Sigmoid colon (tissue), 7 donors: ENCODE measurements around the gene FGF9. TPM values are rescaled to one million over a fixed set of nuclear protein-coding genes. Genes with fewer than 3 reads are reported as not detected.

Experiments
- DNase-seq: peaks from one replicate; pipeline ENCODE4 v3.0.0-alpha.2; 2019
- H3K27ac ChIP-seq, 4 donors: fragments of 200-600 bp; sonication (generic); one replicate each; pipeline ENCODE4 v1.5.1; 2016 to 2019; ENCODE audit warnings: mild to moderate bottlenecking in 1 of 4
- H3K27me3 ChIP-seq, 3 donors: fragments of 200-600 bp; sonication (generic); one replicate each; pipeline ENCODE4 v1.5.1; 2019; ENCODE audit warnings: mild to moderate bottlenecking in 1 of 3
- H3K36me3 ChIP-seq, 4 donors: fragments of 200-600 bp; sonication (generic); one replicate each; pipeline ENCODE4 v1.5.1; 2016 to 2019
- H3K4me1 ChIP-seq, 4 donors: fragments of 200-600 bp; sonication (generic); one replicate each; pipeline ENCODE4 v1.5.1; 2017 to 2019
- H3K4me3 ChIP-seq, 4 donors: fragments of 200-600 bp; sonication (generic); one replicate each; pipeline ENCODE4 v1.5.1; 2017 to 2019; ENCODE audit warnings: mild to moderate bottlenecking in 2 of 4, moderate library complexity in 1 of 4
- H3K9me3 ChIP-seq, 4 donors: fragments of 200-600 bp in 3 of 4; sonication (generic) in 3 of 4; one replicate each; pipeline versions ENCODE4 v1.5.1 to v1.6.1; 2013 to 2019
- EP300 ChIP-seq, 4 donors: sonication (generic); formaldehyde crosslinking; IDR thresholded peaks; one replicate each; pipeline ENCODE4 v1.6.1; 2017; ENCODE audit warnings: antibody characterized with exemption in 4 of 4
- POLR2A ChIP-seq, 2 donors: fragments of 450-650 bp; IDR thresholded peaks; one replicate each; pipeline ENCODE4 v1.6.1; 2016; ENCODE audit warnings: antibody characterized with exemption in 2 of 2, mild to moderate bottlenecking in 2 of 2, moderate library complexity in 2 of 2
- POLR2AphosphoS5 ChIP-seq, 4 donors: sonication (generic); formaldehyde crosslinking; IDR thresholded peaks; one replicate each; pipeline ENCODE4 v1.6.1; 2017; ENCODE audit warnings: antibody characterized with exemption in 4 of 4
- WGBS, 2 donors: extraction: QIAGEN DNeasy Blood & Tissue Kit; methylation state at CpG; one replicate each; pipeline ENCODE4 v1.1.7; 2013; 5-methylcytosine and 5-hydroxymethylcytosine counted together
- intact Hi-C: fragments of 100-400 bp; cut with DNase I; formaldehyde crosslinking; loops from one replicate; pipeline ENCODE4 v1.15.1; 2023
- polyA plus RNA-seq, 3 donors: library from polyadenylated mRNA; stranded (reverse); fragments of 200-250 nt; gene quantifications; one replicate each; pipeline ENCODE4 v1.2.3, GENCODE V29; 2013
- total RNA-seq, 4 donors: library from RNA; depleted of rRNA; stranded (reverse); fragments of >200 nt; gene quantifications; one replicate each; pipeline ENCODE4 v1.1.0, GENCODE V29; 2016
- TF ChIP-seq, protein P1 (sequence below), 4 experiments: fragments of 450-650 bp in 3 of 4; fragments of 200-600 bp in 1 of 4; IDR thresholded peaks; one replicate each; pipeline ENCODE4 v1.5.1; 2016 to 2019; ENCODE audit warnings: antibody characterized with exemption in 4 of 4, mild to moderate bottlenecking in 3 of 4, moderate library complexity in 2 of 4
- donor health status: healthy with polysubstance abuse.
- donor health status: Bipolar disorder and iron deficiency.
- donor health status: healthy.

Gene FGF9
- total RNA-seq (1 to 10 TPM in 1 of 4 donors, under 1 TPM in 3; 0.36 to 1.4 (median 0.75) TPM), polyA plus RNA-seq (under 1 TPM; 0.36 to 0.60 (median 0.46) TPM)

DNA sequence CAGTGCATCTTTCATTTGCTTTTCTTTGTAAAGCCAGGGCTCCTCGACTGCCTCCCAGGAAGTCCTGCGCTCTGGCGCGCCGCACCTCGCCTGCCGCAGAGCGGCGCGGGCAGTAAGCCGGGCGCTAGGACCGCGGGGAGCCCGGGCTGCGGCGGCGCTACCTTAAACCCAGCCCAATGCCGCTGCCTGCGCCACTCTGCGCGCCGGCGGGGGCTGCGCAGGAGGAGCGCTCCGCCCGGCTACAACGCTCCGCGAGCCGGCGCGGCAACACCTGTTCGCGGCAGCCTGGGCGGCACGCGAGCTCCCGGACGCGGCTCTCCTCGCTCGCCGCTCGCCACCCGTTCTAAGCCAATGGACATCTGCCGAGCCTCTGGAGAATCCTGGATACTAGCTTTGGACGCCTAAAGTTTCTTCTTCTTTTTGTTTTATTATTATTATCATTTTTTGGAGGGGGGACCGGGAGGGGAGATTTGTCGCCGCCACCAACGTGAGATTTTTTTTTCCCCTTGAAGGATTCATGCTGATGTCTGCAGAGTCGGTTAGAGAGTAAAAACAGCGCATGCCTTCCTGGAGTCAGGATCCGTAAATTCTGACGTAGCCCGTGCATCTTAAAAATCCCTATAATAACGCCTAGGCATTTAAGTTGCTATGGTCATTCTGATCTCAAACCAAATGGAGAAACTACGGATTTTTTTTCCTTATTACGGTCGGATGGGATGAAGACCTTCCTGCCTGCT lies at the start of gene FGF9:
FGF9 (plus strand) TSS at position 191 of the 737 bp plus-strand sequence. CDS start 840 bp downstream, outside the sequence.
- peak within 1 kb of the TSS; percentile 31 to 62 (median 56) for H3K4me3 ChIP-seq
- TF ChIP-seq EP300 (IDR thresholded peaks at IDR 0.05) (no peak), POLR2AphosphoS5 (IDR thresholded peaks at IDR 0.05) (peak in 2 of 4 donors; percentile 25 to 51)
- peak within 1 kb of the TSS; percentile 36 to 69 (median 56) for H3K27ac ChIP-seq
- no peaks in the 10 kb centered on the region for H3K36me3 ChIP-seq
- no peaks in the 10 kb centered on the region for H3K9me3 ChIP-seq
- 1% methylated on average over 62 of the region's 62 CpGs for WGBS, 2 donors
- H3K4me1 ChIP-seq: peaks cover 0 to 69% (median 62%) of the 10 kb centered on the region in 4 donors
- DNase-seq: peak; percentile 76
- H3K27me3 ChIP-seq: peaks cover 12 to 78% (median 57%) of the 10 kb centered on the region in 3 donors
- intact Hi-C loops: no loop called here

DNA sequence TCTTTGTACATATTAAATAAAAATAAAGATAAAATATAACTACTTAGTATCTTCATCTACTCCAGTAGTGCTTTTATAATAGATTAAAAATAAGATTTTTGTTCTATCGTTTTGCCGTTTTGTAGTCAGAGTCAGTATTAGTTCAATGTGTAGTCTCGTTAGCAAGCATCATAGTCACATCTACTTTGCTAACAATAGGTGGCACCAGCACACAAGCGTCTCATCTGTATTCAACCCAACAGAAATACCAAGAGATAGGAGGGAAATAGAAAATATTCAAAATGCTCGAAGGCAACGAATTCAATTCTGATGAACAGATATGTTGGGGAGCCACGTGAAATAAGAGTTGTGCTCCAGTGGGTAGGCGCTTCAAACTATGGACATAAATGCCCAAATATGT lies 45.5 kb upstream of the FGF9 start:
- no peak overlapping the region for H3K27ac ChIP-seq
- intact Hi-C loops: no loop called here
- H3K4me1 ChIP-seq: no peaks in the 10 kb centered on the region
- H3K27me3 ChIP-seq: no peaks in the 10 kb centered on the region
- DNase-seq: no peak
- no peaks in the 10 kb centered on the region for H3K9me3 ChIP-seq
- no peak overlapping the region for H3K4me3 ChIP-seq
- no peak for TF ChIP-seq EP300 (IDR thresholded peaks at IDR 0.05)
- TF ChIP-seq, protein P1, sequence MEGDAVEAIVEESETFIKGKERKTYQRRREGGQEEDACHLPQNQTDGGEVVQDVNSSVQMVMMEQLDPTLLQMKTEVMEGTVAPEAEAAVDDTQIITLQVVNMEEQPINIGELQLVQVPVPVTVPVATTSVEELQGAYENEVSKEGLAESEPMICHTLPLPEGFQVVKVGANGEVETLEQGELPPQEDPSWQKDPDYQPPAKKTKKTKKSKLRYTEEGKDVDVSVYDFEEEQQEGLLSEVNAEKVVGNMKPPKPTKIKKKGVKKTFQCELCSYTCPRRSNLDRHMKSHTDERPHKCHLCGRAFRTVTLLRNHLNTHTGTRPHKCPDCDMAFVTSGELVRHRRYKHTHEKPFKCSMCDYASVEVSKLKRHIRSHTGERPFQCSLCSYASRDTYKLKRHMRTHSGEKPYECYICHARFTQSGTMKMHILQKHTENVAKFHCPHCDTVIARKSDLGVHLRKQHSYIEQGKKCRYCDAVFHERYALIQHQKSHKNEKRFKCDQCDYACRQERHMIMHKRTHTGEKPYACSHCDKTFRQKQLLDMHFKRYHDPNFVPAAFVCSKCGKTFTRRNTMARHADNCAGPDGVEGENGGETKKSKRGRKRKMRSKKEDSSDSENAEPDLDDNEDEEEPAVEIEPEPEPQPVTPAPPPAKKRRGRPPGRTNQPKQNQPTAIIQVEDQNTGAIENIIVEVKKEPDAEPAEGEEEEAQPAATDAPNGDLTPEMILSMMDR (IDR thresholded peaks at IDR 0.05): peak in 1 of 4 experiments; percentile 16
- no peaks in the 10 kb centered on the region for H3K36me3 ChIP-seq
- 20 to 52% methylated on average over 8 of the region's 8 CpGs for WGBS, 2 donors

DNA sequence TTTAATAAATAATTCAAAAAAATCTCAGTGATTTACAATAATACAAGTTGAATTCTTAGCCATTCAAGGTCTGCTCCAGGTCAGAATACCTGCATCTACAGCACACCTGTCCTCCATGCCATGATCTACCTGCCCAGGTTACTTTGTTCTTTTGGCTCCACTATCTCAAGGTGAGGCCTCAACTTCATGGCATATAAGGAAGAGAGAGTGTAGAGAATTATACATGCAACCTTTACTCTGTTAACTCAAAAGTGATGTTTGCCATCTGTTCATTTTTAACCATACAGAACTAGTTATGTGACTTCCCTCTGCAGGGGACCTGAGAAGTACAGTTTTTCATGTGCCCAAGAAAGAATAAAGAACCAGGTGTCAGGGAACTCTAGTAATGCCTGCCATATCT lies 38.7 kb upstream of the FGF9 start:
- H3K27ac ChIP-seq: no peak overlapping the region
- TF ChIP-seq, protein P1 (IDR thresholded peaks at IDR 0.05): no peak
- no peak for TF ChIP-seq POLR2A (IDR thresholded peaks at IDR 0.05)
- TF ChIP-seq EP300 (IDR thresholded peaks at IDR 0.05): no peak
- TF ChIP-seq POLR2AphosphoS5 (IDR thresholded peaks at IDR 0.05): no peak
- intact Hi-C loops: no loop called here

DNA sequence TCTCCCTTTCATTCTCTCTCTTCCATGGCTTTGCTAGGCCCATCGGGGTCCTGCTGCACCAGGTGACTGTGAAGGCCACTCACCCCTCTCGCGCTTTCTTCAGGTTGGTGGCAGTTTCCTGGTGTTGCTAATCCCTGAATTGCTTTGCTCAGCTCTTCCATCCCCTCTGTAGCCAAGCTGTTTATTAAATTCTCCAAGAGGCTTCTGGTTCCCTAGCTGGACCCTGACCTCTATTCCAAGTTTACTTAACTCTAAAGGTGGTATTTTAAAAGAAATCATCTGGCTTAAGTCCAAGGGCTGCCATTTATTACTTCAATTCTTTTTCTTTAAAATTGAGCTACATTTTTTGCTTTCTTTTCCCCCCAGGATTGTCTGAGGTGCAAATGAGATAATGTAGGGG lies 34.2 kb upstream of the FGF9 start:
- H3K4me3 ChIP-seq: no peak overlapping the region
- no peak overlapping the region for H3K27ac ChIP-seq
- peaks cover 0 to 8% (median 0%) of the 10 kb centered on the region in 3 donors for H3K27me3 ChIP-seq
- H3K36me3 ChIP-seq: no peaks in the 10 kb centered on the region
- WGBS, 2 donors: 38 to 76% methylated on average over 3 of the region's 3 CpGs
- no peaks in the 10 kb centered on the region for H3K4me1 ChIP-seq
- TF ChIP-seq, protein P1 (IDR thresholded peaks at IDR 0.05): no peak
- no peak for TF ChIP-seq EP300 (IDR thresholded peaks at IDR 0.05)
- no peaks in the 10 kb centered on the region for H3K9me3 ChIP-seq
- intact Hi-C loops: no loop called here
- DNase-seq: no peak

More for the DNA sequence above, 38.7 kb upstream of the FGF9 start:
- DNase-seq: no peak
- H3K36me3 ChIP-seq: no peaks in the 10 kb centered on the region
- H3K4me3 ChIP-seq: no peak overlapping the region
- H3K27me3 ChIP-seq: peaks cover 0 to 3% (median 0%) of the 10 kb centered on the region in 3 donors
- no peaks in the 10 kb centered on the region for H3K9me3 ChIP-seq
- no peaks in the 10 kb centered on the region for H3K4me1 ChIP-seq

DNA sequence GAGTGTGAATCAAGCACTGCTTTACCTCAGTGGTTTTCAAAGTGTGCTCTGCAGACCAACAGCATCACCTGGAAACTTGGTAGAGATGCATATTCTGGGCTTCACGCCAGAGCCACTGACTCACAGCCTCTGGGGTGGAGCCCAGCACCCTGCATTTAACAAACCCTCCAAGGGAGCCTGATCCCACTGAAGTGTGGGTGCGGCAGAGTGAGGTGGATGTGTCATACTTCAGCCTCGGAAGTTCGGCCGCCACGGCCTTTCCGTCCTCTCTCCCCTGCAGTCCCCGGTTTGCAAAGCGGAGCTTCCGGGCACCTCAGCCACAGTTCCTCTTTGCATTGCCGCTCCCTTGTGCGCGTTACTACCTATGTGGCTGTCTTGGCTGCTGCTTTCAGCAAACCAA lies 33.6 kb upstream of the FGF9 start:
- no peak overlapping the region for H3K4me3 ChIP-seq
- no peak overlapping the region for H3K27ac ChIP-seq
- no peaks in the 10 kb centered on the region for H3K9me3 ChIP-seq
- intact Hi-C loops: no loop called here
- TF ChIP-seq EP300 (IDR thresholded peaks at IDR 0.05): no peak
- no peak for TF ChIP-seq POLR2AphosphoS5 (IDR thresholded peaks at IDR 0.05)
- TF ChIP-seq POLR2A (IDR thresholded peaks at IDR 0.05): no peak
- TF ChIP-seq, protein P1 (IDR thresholded peaks at IDR 0.05): no peak
- H3K27me3 ChIP-seq: peaks cover 0 to 8% (median 0%) of the 10 kb centered on the region in 3 donors
- no peaks in the 10 kb centered on the region for H3K36me3 ChIP-seq
- 17 to 58% methylated on average over 13 of the region's 13 CpGs for WGBS, 2 donors
- no peaks in the 10 kb centered on the region for H3K4me1 ChIP-seq
- no peak for DNase-seq
